GM18499 (cell line): ENCODE measurements around the gene SLC41A2.
A peak's percentile ranks its signal among the peaks of the same experiment; 100 is the strongest.
"Not testable (repeated sequence)": the region's sequence is repeated elsewhere in the genome, so short reads cannot be mapped to it uniquely, and the experiment has no call there.

Experiments
- ATAC-seq: cut with Tn5 transposase; IDR thresholded peaks from one replicate; pipeline ENCODE4 v1.9.1; 2021; ENCODE audit warnings: moderate number of reproducible peaks; ENCODE audit not compliant: insufficient read depth, unreplicated experiment

SLC41A2 gene

GRCh38 chr12:104958001-104958804 is at the start of gene SLC41A2:
TSS of gene SLC41A2 (minus strand) at chr12:104958290. CDS start at chr12:104928527, 29,763 bp downstream.
- peak; percentile 41 for ATAC-seq

- ATAC-seq, result no peak
Observed at GRCh38 chr12:105001476-105001875, 43.4 kb upstream of the SLC41A2 start.

GRCh38 chr12:104999347-104999685 is 41.2 kb upstream of the SLC41A2 start:
- ATAC-seq, result no peak

DNA sequence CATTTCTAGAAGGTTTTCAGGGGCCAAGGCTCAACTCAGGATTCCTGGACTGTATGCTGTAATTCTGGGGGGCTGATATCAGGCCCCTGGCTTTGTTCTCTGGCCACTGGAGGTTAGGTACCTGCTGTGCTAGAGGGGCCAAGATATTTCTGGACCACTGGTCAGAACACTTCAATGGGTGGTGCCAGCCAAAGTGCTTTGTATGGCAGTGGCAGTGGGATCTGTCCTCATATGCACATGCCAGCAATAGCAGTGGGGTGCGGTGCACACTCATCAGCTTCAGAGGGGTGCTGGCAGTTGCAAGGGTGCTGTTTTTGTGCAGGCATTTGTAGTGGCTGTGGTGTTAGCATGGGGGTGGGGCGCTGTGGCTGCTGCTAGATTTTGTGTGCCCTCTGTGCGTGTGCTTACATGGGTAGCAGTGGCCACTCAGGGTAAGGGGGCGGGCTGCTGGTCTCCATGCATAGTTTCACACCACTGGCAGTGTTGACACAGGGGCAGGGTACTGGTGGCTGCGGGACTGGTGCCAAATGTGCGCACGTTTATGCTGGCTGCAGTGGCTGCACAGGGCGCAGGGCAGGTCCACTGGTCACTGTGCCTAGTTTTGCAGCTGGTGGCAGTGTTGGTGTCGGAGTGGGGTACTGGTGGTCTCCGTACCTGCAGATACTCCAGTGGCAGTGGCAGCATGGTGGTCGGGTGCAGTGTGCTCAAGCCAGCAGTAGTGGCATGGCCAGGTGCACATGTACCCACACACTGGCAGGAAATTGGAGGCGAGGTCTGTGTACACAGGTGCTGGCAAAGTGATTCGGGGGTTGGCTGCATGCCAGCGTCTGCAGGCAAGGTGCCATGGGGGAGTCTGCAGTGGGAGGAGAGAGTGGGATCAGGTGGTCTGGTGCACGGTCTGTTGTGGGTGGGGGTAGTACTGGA is 40.6 kb upstream of the SLC41A2 start:
- no peak for ATAC-seq

- ATAC-seq, result no peak
Observed at GRCh38 chr12:104997541-104997940, 39.5 kb upstream of the SLC41A2 start.

DNA sequence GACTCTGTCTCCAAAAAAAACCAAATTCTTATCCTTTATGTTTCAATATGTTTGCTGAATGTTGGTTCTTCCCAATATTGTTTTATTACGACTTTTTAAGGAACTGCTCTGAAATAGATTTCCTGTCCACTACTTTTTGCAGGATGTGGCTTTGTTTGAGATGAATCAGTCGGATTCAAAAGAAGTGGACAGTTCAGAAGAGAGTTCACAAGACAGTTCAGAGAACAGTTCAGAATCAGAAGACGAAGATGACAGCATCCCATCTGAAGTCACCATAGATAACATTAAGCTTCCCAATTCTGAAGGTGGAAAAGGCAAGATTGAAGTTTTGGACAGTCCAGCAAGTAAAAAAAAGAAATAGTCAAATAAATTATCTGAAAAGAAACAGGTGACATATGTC is 36.2 kb upstream of the SLC41A2 start:
- no peak for ATAC-seq

GRCh38 chr12:104991565-104992128 is 33.6 kb upstream of the SLC41A2 start:
- no peak for ATAC-seq

- no peak for ATAC-seq
Observed at GRCh38 chr12:104990950-104991349, 32.9 kb upstream of the SLC41A2 start.

DNA sequence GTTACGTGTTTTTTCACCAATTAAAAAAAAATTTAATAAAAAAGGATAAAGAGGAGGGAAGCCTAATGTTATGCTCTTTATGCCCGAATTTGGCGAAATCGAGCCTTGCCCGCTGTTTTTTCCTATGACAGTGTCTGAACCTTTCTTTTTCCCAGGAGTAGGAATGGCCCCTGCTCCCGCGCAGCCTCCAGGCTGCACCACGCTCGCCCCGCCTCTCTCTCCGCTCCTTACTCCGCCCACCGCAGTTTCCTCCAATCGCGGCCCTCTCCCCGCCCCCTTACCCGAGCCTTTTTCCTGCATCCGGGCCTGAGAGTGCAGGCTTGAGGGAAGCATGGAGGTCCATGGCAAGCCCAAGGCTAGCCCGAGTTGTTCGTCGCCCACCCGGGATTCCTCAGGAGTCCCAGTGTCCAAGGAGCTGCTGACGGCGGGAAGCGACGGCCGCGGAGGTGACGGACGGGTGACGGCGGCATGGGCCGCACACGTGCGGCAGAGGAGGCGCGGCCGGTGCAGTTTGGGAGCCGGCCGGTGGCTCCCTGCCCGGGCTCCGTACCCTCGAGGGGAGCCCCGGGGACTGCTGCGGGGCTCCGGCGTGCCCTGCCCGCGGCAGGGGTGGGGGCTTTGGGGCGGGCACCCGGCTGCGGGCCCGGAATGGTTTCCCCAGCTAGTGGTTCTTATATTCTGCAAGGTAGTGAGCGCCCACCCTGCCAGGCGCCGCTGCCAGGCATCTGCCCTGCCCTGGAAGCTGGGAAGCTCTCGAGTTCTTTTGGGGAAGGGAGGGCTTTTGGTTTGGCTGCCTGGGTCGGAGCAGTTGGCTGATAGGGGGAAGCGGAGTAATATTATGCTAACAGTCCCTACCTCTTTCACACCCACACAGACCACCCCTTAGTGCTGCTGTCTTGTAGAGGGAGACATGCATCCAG is 28.2 kb upstream of the SLC41A2 start, which contains the start of gene NOPCHAP1:
NOPCHAP1 (plus strand) TSS at position 295 of the 920 bp plus-strand sequence; CDS start at position 332, 37 bp downstream.
- no peak for ATAC-seq

DNA sequence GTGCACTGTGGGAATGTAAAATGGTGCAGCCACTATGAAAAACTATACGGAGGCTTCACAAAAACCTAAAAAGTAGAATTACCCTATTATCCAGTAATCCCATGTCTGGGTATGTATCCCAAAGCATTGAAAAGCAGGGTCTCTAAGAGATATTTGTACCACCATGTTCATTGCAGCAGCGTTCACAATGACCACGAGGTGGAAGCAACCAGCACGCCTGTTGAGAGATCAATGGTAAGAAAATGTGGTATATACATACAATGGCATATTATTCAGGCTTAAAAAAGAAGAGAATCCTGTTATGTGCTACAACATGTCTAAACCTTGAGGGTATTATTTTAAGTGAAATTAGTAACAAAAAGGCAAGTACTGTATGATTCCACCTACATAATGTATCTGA is 27.1 kb upstream of the SLC41A2 start:
- ATAC-seq, result no peak

GRCh38 chr12:104977688-104978087 is 19.6 kb upstream of the SLC41A2 start:
- ATAC-seq, result not testable (repeated sequence)

GRCh38 chr12:104976703-104977102 is 18.6 kb upstream of the SLC41A2 start:
- ATAC-seq, result no peak

DNA sequence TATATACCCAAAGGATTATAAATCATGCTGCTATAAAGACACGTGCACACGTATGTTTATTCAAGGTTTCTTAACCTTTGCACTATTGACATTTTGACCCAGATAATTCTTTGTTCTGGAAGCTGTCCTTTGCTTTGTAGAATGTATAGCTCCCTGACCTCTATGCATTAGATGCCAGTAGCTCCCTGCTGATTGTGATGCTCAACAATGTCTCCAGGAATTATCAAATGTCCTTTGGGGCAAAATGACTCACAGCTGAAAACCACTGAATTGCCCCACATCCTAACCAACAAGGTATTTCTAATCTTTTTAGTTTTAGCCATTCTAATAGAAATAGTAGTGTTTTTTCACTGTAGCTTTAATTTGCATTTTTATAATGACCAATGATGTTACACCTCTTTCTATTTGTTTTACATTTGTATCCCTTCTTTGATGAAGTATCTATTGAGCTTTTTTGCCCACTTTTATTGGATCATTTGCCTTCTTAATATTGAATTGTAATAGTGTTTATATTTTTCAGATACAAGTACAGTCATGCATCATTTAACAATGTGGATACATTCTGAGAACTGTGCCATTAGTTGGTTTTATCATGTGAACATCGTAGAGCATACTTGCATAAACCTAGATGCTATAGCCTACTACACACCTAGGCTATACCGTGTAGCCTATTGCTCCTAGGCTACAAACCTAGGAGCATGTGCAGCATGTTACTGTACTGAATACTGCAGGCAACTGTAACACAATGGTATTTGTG is 17.7 kb upstream of the SLC41A2 start:
- ATAC-seq, result no peak

DNA sequence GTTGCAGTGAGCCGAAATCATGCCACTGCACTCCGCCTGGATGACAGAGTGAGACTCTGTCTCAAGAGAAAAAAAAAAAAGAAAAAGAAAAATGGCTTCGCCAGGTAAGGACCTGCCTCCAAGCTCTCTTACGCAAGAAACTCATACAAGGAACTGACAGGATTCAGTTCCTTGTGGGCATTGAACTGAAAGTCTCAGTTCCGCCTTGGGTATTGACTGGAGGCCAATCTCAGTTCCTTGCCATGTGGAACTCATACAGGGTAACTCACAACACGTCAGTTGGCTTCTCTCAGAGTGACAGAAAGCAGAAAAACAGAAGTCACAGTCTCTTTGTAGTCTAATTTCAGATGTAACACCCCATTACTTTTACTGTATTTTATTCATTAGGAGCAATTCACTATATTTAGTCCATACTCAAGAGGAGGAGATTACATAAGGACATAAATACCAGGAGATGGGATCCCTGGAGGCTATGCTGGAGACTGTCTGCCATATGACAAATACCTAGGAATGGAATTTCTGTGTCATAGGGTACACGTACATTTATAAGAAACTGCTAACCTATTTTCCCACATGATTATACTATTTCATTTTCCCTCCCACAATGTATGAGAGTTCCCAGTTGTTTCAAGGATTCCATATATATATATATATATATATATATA is 16.7 kb upstream of the SLC41A2 start:
- ATAC-seq, result peak; percentile 93

DNA sequence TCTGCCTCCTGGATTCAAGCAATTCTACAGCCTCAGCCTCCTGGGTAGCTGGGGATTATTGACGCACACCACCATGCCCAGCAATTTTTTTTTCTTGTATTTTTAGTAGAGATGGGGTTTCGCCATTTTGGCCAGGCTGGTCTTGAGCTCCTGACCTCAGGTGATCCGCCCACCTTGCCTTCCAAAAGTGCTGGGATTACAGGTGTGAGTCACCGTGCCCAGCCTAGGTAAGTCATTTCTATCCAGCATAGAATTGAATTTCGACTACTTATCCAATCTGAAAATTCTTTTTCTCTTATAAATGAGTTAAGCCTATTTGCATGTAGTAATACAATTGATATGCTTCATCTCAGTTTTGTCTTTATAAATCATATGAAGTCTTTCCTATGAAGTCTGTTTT is 15.2 kb upstream of the SLC41A2 start:
- no peak for ATAC-seq

DNA sequence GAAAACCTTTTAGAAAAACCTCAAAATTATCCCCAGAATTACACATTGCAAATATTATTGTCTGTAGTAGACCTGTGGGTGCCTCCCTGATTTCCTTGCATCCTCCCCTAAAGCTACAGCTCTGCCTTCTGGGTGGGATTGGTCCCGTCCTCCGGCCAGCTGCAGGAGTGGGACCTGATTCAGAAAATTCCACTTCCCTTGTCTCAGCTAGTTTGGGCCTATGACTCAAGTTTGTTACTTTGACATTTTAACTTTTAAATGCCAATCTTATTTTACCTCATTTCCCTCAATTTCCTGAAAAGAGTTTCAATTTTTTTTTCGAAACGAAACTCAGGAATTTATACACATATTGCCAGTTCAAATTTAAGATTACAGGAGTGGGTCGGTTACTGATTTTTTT is 13.2 kb upstream of the SLC41A2 start:
- ATAC-seq, result no peak

GRCh38 chr12:104969343-104969742 is 11.3 kb upstream of the SLC41A2 start:
- ATAC-seq, result no peak

- peak; percentile 76 for ATAC-seq
Observed at GRCh38 chr12:104966677-104967076, 8.6 kb upstream of the SLC41A2 start.

GRCh38 chr12:104964856-104965205 is 6.7 kb upstream of the SLC41A2 start:
- no peak for ATAC-seq
